Neuron (in vitro differentiated cells): Measurements from ENCODE around the gene CBX1.
"Not testable (repeated sequence)": the region's sequence is repeated elsewhere in the genome, so short reads cannot be mapped to it uniquely, and the experiment has no call there.

Experiments used
- H2AFZ ChIP-seq: one replicate; pipeline ENCODE4 v1.6.1; 2013; ENCODE audit warnings: low read depth, mild to moderate bottlenecking, inconsistent platforms, low read length, moderate library complexity
- H3K27me3 ChIP-seq: one replicate; pipeline ENCODE4 v1.6.1; 2013; ENCODE audit warnings: low read length; ENCODE audit not compliant: insufficient read depth
- H3K36me3 ChIP-seq: one replicate; pipeline ENCODE4 v1.6.1; 2013; ENCODE audit warnings: low read length; ENCODE audit not compliant: insufficient read depth
- H3K4me1 ChIP-seq: one replicate; pipeline ENCODE4 v1.6.1; 2013; ENCODE audit warnings: low read length; ENCODE audit not compliant: insufficient read depth
- H3K4me3 ChIP-seq: 2 replicates; pipeline ENCODE4 v1.5.1; 2013; ENCODE audit warnings: mild to moderate bottlenecking, low read length, moderate library complexity
- H3K9me3 ChIP-seq: one replicate; pipeline ENCODE4 v1.6.1; 2013; ENCODE audit warnings: low read length

Gene CBX1

DNA sequence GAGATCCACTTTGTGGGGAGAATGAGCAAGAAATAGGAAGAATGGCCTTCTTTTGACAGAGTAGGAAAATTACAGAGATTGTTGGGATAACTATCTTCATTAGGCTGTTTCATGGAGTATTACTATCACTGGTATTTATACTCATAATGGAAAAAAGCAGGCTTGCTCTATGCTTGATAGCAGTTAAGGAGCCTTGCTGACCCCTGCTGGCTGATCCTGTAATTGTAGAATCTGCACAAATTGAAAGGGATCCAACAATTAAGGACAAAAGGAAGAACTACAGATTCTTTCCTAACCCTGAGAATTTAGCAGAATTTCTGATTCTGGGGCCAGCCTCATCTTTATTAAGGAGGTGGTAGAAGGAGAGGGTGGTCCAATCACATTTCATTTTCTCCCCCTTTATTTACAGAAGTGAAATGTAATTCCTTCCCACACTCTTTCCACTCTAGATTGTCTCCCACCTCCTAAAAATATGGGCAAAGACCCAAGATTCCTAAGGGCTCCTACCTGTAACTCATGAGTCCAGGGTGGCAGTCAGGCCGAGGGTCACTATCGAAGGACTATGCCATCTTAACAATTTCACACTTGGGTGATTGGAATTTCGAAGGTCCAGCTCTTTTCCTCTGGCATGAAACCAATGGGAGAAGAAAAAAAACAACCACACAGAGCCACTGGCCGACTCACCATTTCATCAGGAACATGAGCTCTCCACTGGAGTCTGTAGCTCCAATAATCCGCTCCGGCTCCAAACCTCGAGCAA is 26.8 kb downstream of the CBX1 start:
- H3K27me3 ChIP-seq: no peaks in the 10 kb centered on the region
- H3K4me3 ChIP-seq: no peak overlapping the region
- H2AFZ ChIP-seq: no peak overlapping the region
- no peaks in the 10 kb centered on the region for H3K9me3 ChIP-seq
- H3K36me3 ChIP-seq: peaks cover 53% of the 10 kb centered on the region
- H3K4me1 ChIP-seq: peaks cover 2% of the 10 kb centered on the region

DNA sequence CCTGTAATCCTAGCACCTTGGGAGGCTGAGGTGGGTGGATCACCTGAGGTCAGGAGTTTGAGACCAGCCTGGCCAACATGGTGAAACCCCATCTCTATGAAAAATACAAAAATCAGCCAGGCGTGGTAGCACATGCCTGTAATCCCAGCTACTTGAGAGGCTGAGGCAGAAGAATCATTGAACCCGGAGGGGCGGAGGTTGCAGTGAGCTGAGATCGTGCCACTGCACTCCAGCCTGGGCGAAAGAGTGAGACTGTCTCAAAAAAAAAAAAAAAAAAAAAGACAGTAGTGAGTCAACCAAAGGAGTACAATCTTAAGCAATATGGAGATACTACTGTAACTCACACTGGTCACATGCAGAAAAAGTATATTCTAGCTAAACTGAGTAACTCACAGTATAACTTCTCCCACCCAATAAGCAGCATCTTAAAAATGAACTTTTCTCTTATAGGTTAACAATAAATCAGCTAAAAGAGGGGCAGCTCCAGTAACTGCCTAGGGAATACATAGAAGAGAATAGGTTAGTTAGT is 27.6 kb downstream of the CBX1 start:
- H3K27me3 ChIP-seq, H3K9me3 ChIP-seq, H3K4me3 ChIP-seq, H3K4me1 ChIP-seq, H2AFZ ChIP-seq: not testable (repeated sequence)
- peaks cover 57% of the 10 kb centered on the region for H3K36me3 ChIP-seq

DNA sequence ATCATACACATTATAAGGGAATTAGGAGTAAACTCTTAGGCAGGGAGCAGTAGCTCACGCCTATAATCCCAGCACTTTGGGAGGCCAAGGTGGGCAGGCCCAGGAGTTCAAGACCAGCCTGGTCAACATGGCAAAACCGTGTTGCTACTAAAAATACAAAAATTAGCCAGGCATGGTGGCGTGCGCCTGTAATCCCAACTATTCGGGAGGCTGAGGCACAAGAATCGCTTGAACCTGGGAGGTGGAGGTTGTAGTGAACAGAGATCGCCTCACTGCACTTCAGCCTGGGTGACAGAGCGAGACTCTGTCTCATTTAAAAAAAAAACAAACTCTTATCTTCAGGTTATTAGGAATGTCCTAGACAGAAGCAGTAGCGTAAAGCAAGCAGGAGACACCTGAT is 28.5 kb downstream of the CBX1 start:
- H3K9me3 ChIP-seq, H3K4me1 ChIP-seq, H3K27me3 ChIP-seq, H2AFZ ChIP-seq, H3K4me3 ChIP-seq: not testable (repeated sequence)
- peaks cover 61% of the 10 kb centered on the region for H3K36me3 ChIP-seq

DNA sequence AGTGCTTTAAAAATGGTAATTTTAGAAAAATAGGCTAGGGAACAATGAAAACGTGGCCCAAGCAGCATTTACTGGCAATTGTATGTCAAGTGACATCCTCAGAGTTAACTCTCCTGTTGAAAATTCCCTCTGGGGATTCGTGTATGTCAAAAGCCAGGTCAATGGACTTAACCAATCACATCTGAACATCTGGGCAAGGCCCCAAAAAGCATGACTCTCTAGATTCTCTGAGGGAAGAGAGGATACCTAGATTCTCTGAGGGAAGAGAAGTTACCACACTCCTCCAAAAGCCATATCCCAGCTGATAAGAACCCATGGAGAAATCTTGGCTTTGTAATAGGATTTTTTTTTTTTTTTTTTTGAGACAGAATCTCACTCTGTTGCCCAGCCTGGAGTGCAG is 29.6 kb downstream of the CBX1 start:
- no peak overlapping the region for H3K4me3 ChIP-seq
- H3K9me3 ChIP-seq: no peaks in the 10 kb centered on the region
- no peaks in the 10 kb centered on the region for H3K27me3 ChIP-seq
- H3K36me3 ChIP-seq: peaks cover 70% of the 10 kb centered on the region
- H3K4me1 ChIP-seq: peaks cover 4% of the 10 kb centered on the region
- no peak overlapping the region for H2AFZ ChIP-seq

DNA sequence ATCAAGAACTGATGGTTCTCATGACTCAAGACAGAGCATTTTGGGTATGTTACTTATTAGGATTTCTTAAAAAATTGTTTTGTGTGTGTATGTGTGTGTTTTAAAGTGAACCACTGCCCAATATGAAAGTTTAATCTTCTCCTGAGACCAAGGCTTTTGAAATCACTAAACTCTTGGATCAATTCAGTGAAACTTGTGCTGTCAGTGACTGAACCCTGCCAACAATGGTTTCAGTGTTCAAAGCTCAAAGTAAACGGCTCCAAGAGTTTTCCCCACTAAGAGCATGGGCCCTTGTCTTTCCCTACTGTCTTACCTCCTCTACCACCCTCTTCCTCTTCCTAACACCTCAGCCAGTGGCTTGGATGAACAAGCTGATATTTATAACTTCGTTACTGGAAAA is 31.1 kb downstream of the CBX1 start:
- Histone ChIP-seq H3K9me3 (no peaks in the 10 kb centered on the region), H3K27me3 (no peaks in the 10 kb centered on the region), H3K4me1 (peaks cover 11% of the 10 kb centered on the region)

DNA sequence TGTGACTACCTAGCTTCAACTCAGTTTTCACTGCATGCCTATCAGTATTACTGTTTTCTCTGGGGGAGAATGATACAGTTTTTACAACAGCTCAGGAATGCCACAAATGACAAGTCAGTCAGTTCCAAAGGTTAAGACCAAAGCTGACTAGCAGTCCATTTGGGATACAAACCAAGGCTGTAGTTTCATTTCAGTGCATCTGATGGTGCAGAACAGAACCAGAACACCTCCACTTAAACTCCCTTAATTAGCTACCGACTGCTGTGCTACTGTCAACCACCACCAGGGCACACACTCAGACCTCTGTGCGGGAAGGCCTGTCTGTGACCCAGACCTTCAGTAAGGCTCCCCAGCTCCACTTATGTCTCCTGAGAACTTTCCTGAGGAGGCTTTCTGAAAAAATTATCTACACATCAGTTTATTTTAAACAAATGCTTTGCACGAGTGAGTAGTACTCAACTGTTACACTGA is 32.8 kb downstream of the CBX1 start:
- H2AFZ ChIP-seq: no peak overlapping the region
- H3K27me3 ChIP-seq: no peaks in the 10 kb centered on the region
- H3K4me3 ChIP-seq: no peak overlapping the region
- no peaks in the 10 kb centered on the region for H3K9me3 ChIP-seq
- H3K4me1 ChIP-seq: peaks cover 9% of the 10 kb centered on the region
- H3K36me3 ChIP-seq: peaks cover 76% of the 10 kb centered on the region

More for the DNA sequence above, 31.1 kb downstream of the CBX1 start:
- H2AFZ ChIP-seq: no peak overlapping the region
- H3K4me3 ChIP-seq: no peak overlapping the region
- H3K36me3 ChIP-seq: peaks cover 73% of the 10 kb centered on the region

DNA sequence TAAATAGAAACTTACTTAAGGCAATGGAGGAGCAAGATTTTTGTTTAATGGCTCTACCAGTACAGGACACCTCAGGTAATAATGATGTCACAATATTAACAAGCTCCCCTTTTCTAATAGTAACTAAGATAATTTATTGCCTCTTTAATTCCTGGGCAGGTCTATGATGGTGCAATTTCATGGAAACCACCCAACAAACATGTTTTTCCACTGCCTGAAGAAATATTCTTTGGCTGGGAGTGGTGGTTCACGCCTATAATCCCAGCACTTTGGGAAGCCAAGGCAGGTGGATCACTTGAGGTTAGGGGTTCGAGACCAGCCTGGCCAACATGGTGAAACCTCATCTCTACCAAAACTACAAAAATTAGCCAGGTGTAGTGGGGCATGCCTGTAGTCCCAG is 33.5 kb downstream of the CBX1 start:
- H3K36me3 ChIP-seq: peaks cover 79% of the 10 kb centered on the region
- H3K4me3 ChIP-seq, H2AFZ ChIP-seq, H3K9me3 ChIP-seq, H3K4me1 ChIP-seq, H3K27me3 ChIP-seq: not testable (repeated sequence)

DNA sequence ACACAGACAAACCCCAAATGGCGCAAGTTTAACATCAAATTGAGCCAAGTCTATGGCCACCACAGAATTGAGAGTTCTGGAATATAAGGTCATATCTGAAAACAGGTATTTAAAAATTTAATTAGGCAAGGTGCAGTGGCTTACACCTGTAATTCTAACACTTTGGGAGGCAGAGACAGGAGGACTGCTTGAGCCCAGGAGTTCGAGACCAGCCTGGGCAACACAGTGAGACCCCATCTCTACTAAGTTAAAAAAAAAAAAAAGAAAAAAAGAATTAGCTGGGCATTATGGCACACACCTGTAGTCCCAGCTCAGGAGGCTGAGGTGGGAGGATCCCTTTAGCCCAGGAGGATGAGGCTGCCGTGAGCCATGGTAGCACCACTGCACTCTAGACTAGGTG is 34.0 kb downstream of the CBX1 start:
- H3K4me1 ChIP-seq: peaks cover 9% of the 10 kb centered on the region
- no peaks in the 10 kb centered on the region for H3K27me3 ChIP-seq
- H3K36me3 ChIP-seq: peaks cover 79% of the 10 kb centered on the region
- no peak overlapping the region for H3K4me3 ChIP-seq
- no peaks in the 10 kb centered on the region for H3K9me3 ChIP-seq
- H2AFZ ChIP-seq: no peak overlapping the region

DNA sequence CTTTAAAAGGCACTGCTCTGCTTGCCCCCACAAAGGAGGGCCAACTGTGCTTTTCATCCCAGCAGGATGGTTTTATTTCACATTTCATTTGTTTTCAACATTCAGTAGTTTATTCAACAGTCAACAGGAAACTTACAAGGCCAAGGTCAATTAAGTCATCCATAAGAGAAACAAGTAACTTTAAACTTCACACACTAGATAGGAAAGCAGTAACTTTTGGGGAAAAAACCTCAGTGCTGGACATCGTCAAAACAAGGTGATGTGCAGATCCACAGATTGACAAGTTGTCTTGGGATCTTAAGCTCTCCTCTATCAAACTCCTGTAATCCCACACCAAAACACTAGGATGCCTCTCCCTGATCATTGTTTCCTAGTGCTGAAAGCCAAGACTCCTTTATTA is 34.6 kb downstream of the CBX1 start:
- Histone ChIP-seq H3K36me3 (peaks cover 79% of the 10 kb centered on the region), H3K27me3 (no peaks in the 10 kb centered on the region), H2AFZ (no peak overlapping the region), H3K9me3 (no peaks in the 10 kb centered on the region), H3K4me3 (no peak overlapping the region), H3K4me1 (peaks cover 9% of the 10 kb centered on the region)

DNA sequence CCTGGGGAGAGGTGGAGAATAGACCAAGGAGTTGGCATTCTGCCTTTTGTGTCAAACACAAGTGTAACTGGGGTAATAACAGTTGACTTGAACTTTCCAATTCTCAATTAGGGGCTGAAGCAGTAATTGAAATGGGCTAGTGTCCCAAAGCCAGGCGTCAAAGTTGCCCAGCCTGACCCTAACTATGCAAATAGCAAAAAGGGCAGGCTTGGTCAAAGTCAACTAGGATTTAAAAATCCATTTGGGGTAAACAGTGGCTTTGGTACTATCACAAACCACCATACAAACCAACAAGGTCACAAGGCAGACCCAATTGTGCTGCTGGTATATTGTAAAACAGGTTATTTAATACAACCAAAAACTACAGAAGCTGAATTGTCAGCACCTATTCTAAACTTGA is 35.1 kb downstream of the CBX1 start:
- H3K27me3 ChIP-seq: no peaks in the 10 kb centered on the region
- peaks cover 79% of the 10 kb centered on the region for H3K36me3 ChIP-seq
- H3K4me1 ChIP-seq: peaks cover 9% of the 10 kb centered on the region
- no peak overlapping the region for H3K4me3 ChIP-seq
- no peak overlapping the region for H2AFZ ChIP-seq
- no peaks in the 10 kb centered on the region for H3K9me3 ChIP-seq

DNA sequence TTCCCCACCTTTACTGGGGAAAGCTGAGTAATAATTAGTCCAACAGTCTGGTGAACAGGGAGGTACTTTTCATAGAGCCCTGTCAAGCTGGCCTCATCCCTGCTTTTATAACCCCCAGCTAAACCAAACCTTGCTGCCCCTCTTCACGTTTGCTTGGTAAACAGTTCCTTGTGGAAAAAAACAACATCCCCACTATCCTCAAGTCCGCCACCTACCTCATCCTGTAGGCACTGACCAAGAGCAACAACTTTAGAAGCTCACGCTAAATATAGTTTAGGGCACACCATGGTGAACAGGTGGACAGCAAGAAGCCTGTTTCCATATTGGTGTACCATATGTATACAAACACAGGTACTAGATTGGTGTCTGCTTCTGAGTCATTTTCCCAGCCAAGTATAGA is 36.6 kb downstream of the CBX1 start:
- peaks cover 9% of the 10 kb centered on the region for H3K4me1 ChIP-seq
- no peaks in the 10 kb centered on the region for H3K9me3 ChIP-seq
- H3K27me3 ChIP-seq: no peaks in the 10 kb centered on the region
- no peak overlapping the region for H3K4me3 ChIP-seq
- H2AFZ ChIP-seq: no peak overlapping the region
- H3K36me3 ChIP-seq: peaks cover 78% of the 10 kb centered on the region

DNA sequence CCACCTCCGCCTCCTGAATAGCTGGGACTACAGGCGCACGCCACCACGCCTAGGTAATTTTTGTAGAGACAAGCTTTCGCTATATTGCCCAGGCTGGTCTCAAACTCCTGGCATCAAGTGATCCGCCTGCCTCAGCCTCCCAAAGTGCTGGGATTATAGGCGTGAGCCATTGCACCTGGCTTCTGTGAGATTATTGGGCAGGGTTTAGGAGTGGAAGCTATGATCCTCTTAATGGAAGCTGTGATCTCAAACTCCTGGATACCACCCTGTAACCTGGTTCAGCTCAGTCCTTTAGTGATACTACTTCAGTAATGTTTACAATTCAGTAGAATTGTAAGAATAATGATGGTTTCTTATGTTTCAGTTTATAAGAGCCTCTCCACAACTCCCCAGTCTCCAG is 39.0 kb downstream of the CBX1 start:
- Histone ChIP-seq H3K4me1 (peaks cover 9% of the 10 kb centered on the region), H3K4me3 (no peak overlapping the region), H3K9me3 (no peaks in the 10 kb centered on the region), H3K27me3 (no peaks in the 10 kb centered on the region), H2AFZ (no peak overlapping the region), H3K36me3 (peaks cover 87% of the 10 kb centered on the region)

DNA sequence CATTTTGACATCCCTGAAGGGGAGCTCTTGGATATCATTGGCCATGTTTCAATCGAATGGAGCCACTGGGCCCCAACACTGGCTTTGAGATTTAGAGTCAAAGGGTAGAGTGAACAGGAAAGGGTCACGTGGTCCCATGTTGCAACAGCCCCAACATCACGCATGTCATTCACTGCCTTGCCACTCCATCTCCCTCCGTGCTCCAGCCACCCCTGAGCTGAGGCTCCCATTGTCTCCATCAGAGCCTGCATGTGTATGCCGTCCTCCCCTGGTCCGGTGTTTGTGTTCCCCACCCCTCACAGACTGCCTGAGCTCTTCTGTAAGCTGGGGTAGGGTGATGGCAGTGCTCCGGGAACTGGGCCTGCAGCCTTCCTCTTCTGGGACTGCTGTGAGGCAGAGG is 41.0 kb downstream of the CBX1 start:
- Histone ChIP-seq H3K4me3 (no peak overlapping the region), H3K9me3 (no peaks in the 10 kb centered on the region), H3K4me1 (peaks cover 8% of the 10 kb centered on the region), H2AFZ (no peak overlapping the region), H3K27me3 (no peaks in the 10 kb centered on the region), H3K36me3 (peaks cover 90% of the 10 kb centered on the region)
